HG02970 (cell line): ENCODE results near the gene TARP.

Experiments used
- ATAC-seq: cut with Tn5 transposase; IDR thresholded peaks from one replicate; pipeline ENCODE4 v1.9.1; 2021; ENCODE audit warnings: mild to moderate bottlenecking, moderate library complexity, moderate number of reproducible peaks; ENCODE audit not compliant: unreplicated experiment, low FRiP score

TARP gene

GRCh38 chr7:38273286-38273995 is at the start of gene TARP:
TARP (minus strand) TSS chr7:38273636.
- ATAC-seq, result no peak

DNA sequence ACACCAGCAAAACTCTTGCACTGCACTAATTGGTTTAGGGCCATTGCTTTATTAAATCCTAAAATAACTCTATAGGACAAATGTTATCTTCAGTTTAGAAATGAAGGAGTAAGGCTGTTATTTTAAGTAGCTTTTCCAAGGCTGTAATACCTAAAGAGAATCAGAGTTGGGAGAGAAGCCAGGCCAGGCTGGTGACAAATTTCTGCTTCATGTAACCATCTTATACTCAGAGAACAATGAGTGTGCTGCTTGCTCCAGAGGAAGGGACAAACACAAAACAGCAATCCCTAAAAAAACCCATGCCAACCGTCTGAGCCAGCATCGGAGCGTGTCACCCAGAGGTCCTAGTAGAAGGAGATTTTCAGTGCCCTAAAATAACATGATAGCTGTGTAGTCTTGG is 49.7 kb upstream of the TARP start:
- no peak for ATAC-seq

- ATAC-seq, result no peak
Observed at GRCh38 chr7:38322461-38322860, 49.0 kb upstream of the TARP start.

DNA sequence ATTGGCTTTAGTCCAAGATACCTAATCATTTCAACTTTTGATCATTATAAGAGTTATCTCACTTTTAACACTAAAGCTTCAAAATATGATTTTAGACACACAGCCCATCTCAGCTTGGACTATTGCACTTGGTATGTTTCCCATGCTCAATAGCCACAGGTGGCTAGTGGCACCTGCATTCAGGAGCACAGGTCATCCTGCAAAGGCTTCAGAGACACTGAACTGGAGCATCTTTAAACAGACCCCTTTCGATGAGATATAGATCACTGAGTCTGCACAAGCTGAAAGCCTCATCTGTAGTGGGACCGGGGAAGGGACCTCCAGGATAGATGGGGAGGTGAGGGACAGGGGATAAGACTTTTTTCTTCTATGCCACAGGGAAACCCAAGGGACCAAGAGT is 48.5 kb upstream of the TARP start:
- no peak for ATAC-seq

DNA sequence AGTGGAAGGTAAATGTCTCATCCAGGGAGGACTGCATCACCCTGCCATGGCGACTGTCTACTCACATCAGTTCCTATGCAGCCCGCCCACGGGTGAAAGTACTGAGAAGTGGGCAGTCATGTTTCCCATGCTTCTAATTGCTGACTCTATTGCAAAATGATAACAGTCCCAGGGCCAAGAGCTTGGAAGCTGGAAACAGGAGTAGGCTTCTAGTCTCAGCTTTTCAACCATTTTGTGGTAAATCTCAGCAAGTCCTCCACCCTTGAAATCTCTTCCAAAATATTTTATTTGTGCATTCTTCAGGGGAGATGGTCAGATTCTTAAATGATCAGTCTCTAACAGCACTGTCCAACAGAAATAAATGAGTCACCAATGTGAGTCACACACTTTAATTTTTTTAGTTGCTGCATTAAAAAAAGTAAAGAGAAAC is 48.1 kb upstream of the TARP start:
- no peak for ATAC-seq

GRCh38 chr7:38321050-38321449 is 47.6 kb upstream of the TARP start:
- no peak for ATAC-seq

DNA sequence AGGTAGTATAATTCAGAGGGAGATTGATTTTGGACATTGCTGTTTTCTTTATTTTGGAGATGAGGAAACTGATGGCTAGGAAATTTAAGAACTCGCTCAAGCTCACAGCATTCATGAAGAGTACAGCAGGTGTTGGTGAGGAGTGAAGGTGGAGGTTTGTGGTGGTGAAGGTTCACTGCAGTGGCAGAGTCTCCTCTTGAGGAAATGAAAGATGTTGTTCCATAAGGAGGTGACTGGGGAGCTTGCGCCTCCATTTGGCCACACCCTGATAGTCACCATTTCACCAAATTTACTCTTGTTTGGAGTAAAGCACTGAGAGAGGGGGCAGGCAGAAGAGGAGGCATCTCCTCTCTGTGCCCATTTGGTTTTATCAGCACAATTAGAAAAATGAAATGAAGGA is 46.4 kb upstream of the TARP start:
- no peak for ATAC-seq

DNA sequence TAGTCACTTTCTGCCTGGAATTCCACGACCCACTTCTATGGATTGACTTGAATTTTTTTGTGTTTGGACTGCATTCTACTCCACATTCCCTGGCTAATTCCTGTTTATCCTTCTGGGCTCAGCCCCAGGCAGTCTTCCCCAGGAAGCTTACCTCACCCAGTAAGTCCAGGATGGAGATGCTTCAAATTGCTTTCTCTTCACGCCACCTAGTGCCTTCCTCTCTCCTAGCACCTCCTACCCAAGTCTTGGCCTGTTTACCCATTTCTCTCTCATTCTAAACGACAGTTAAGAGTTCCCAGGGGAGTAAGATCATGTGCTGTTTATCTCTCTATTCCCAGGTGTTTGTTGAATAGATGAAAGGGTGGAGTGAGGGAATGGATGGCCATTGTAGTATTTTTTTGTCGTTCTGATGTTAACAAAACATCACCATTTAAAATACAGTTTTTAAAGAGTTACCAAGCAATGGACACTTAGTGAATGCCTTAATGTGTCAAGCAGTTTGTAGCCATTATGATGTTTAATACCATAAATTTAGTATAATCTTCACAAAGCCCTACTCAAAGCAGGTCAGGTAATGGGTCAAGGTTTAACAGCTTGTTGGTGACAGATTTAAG is 45.5 kb upstream of the TARP start:
- ATAC-seq, result no peak

GRCh38 chr7:38318241-38318640 is 44.8 kb upstream of the TARP start:
- ATAC-seq, result no peak

DNA sequence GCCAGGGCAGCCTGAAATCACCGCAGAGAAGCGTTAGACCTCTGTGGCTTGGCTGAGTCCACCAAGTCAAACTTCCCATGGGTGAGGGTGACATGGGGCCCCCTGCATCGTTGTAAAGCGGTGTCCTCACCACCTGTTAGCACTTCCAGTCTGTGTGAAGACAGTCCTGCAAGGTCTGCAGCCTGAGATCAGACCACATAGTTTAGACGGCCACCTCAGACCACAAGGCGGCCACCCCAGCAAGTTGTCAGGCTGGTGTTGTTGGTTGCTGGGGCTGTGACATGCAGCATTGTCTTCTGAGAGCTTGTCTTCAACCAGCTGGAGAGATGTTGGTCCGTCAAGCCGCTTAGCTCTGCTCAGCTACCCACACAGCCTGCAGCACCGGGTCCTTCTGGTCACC is 44.1 kb upstream of the TARP start:
- no peak for ATAC-seq

GRCh38 chr7:38316733-38317360 is 43.4 kb upstream of the TARP start:
- ATAC-seq, result no peak

DNA sequence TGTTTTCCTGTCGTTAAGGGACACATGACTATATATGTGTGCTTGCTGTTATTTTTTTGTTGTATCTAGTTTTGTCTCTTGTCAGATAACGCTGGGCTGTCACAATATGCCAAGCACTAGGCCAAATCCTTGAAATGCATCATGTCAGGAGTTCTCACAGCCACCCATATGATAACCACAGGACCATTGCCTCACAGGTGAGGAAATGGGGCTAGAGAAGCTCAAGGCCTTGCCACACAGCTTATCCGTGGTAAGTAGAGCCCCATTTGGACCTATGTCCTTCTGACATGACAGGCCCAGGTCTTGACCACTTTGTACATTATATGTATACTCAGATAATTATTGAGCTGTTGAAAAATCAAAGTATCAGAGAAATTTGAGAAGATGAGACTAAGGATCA is 42.0 kb upstream of the TARP start:
- no peak for ATAC-seq

DNA sequence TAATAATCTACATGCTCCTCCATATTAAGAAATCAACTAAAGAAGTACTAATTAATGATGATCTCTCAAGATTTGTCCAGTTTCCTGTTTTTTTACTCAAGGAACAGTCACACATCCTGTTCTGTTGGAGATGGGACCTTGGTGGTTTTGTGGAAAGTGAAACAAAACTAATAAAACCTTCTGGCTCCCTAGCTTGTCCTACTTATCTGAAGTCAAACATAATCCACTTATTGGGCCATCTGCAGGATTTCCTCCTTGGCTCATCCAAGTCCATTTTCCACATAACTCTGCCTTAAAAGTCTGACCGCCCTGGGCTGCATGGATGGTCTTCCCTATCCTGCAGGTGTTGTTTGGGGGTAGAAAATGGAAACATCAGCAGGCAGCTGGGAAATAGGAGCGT is 39.4 kb upstream of the TARP start:
- ATAC-seq, result no peak

- no peak for ATAC-seq
Observed at GRCh38 chr7:38311329-38311937, 38.0 kb upstream of the TARP start.

- ATAC-seq, result no peak
Observed at GRCh38 chr7:38310591-38311101, 37.2 kb upstream of the TARP start.

DNA sequence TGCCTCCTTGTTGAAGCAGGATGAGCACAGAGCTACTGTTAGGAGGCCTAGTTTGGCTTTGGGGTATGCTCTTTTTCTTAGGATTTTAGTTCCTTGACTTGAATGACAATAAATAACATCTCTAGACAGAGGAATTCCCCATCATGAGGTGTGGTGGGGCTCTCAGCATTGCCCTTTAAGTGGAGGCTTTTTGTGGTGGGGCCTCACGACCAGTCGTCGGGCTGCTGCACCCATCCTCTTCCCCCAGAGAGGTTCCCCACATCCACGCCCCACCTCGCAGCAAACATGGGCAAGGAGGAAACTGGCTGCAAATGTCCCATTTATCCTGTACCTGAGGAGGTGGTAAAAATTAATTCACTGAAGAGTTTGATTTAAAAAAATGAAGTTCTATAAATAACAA is 36.1 kb upstream of the TARP start:
- ATAC-seq, result no peak

DNA sequence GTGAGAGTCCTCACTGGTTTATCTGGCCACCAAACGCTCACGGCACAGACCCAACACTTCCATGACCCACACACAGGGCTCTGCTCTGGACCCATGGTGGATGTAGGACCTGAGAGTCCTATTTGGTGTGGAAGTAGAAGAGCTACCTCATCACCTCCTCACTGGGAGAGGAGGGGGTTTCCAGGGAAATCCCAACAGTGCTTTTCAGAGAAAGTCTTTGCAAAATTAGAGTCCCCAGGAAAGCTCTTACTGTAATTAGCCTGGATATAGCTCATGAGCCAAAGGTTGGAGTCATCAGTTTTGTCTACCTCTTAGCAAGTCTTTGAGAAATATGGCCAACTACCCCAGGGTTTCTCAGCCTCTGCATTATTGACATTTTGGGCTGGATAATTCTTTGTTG is 34.7 kb upstream of the TARP start:
- ATAC-seq, result no peak

DNA sequence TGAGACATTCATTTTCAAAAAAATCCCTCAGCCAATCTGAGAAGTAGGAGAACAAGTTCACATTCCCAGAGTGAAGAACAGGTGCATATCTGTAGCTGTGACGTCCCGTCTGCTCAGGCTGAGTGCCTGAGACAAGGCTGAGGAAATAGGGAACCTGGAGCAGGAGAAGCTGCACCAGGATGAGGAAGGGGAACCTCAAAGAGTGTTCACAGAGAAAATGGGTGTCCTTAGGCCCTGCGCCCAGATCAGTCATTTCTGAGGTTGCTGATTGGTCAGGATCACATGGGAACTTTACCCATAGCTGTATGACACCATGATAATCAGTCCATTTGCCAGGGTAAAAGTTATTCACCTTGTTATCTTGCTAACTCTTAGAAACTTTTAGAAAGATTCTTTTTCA is 34.2 kb upstream of the TARP start:
- no peak for ATAC-seq

DNA sequence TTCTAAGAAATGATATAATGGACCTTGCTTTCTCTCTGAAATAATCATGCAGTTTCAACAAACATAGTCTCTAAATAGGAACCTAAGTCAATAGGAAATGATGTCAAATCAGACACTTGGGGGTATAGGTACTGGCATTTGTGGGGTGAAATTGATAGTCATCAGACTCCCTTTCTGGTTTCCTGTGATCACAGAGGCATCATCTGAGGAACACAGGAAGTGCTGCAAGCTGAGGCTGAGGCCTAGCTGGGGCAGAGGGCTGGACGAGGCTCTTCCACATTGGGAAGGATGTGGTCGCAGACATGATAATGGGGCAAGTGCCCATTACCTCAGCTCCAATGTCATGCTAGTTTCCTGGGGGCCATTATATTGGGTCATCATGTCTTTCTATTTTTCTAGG is 33.5 kb upstream of the TARP start:
- ATAC-seq, result no peak

GRCh38 chr7:38306171-38306570 is 32.7 kb upstream of the TARP start:
- no peak for ATAC-seq

- no peak for ATAC-seq
Observed at GRCh38 chr7:38303866-38304265, 30.4 kb upstream of the TARP start.
